ENCODE measurements around the gene GSTA2. TPM values are rescaled to one million over a fixed set of nuclear protein-coding genes. Genes with fewer than 3 reads are reported as not detected.

The GSTA2 gene
- total and polyA plus RNA-seq, 12 donors: 0.32 to 8.4 (median 2.0) TPM

GRCh38 chr6:52741872-52742271, 21.4 kb downstream of the GSTA2 start:
- H3K36me3 ChIP-seq (replicated peaks in 1 of 2): no peaks in the 10 kb centered on the region
- DNase-seq: no peak
- no peak overlapping the region for H3K27ac ChIP-seq
- no peak overlapping the region for H3K4me3 ChIP-seq
- TF ChIP-seq, protein P1, sequence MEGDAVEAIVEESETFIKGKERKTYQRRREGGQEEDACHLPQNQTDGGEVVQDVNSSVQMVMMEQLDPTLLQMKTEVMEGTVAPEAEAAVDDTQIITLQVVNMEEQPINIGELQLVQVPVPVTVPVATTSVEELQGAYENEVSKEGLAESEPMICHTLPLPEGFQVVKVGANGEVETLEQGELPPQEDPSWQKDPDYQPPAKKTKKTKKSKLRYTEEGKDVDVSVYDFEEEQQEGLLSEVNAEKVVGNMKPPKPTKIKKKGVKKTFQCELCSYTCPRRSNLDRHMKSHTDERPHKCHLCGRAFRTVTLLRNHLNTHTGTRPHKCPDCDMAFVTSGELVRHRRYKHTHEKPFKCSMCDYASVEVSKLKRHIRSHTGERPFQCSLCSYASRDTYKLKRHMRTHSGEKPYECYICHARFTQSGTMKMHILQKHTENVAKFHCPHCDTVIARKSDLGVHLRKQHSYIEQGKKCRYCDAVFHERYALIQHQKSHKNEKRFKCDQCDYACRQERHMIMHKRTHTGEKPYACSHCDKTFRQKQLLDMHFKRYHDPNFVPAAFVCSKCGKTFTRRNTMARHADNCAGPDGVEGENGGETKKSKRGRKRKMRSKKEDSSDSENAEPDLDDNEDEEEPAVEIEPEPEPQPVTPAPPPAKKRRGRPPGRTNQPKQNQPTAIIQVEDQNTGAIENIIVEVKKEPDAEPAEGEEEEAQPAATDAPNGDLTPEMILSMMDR (IDR thresholded peaks at IDR 0.05): no peak
- TF ChIP-seq POLR2A (IDR thresholded peaks at IDR 0.05): no peak
- no peaks in the 10 kb centered on the region for H3K27me3 ChIP-seq
- intact Hi-C loops (cut with DNase I): no loop called here
- H3K9me3 ChIP-seq (replicated peaks in 1 of 3): no peaks in the 10 kb centered on the region
- 91 to 98% (median 96%) methylated on average over 1 of the region's 1 CpG for WGBS, 4 donors
- peaks cover 14 to 17% of the 10 kb centered on the region in 2 donors for H3K4me1 ChIP-seq (replicated peaks in 1 of 2)

DNA sequence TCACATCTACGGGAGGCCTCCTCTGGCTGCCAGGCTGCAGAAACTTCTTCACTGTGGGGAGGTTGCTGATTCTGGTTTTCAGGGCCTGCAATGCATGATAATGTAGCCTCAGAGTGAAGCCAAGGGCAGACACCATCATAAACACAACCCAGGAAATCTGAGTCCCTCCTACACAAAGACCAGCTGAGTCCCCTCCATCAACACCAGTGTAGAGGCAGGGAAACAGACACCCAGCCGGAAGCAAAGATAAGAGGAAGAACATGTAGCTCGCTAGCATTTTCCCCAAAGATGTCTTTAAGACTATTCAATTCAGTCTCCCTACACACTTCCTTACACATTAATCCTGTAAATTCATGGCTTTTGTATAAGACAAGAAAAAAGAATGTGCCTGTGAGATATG, 23.6 kb downstream of the GSTA2 start:
- no peak for DNase-seq
- H3K9me3 ChIP-seq (replicated peaks in 1 of 3): no peaks in the 10 kb centered on the region
- WGBS, 4 donors: 87 to 94% (median 90%) methylated on average over 3 of the region's 3 CpGs
- H3K4me1 ChIP-seq (replicated peaks in 1 of 2): no peaks in the 10 kb centered on the region
- no peaks in the 10 kb centered on the region for H3K27me3 ChIP-seq
- no peak overlapping the region for H3K27ac ChIP-seq
- TF ChIP-seq, protein P1 (IDR thresholded peaks at IDR 0.05): no peak
- TF ChIP-seq POLR2A (IDR thresholded peaks at IDR 0.05): no peak
- no peaks in the 10 kb centered on the region for H3K36me3 ChIP-seq (replicated peaks in 1 of 2)
- H3K4me3 ChIP-seq: no peak overlapping the region
- intact Hi-C loops (cut with DNase I): no loop called here

- no peaks in the 10 kb centered on the region for H3K27me3 ChIP-seq
- no peak for DNase-seq
- TF ChIP-seq, protein P1 (IDR thresholded peaks at IDR 0.05): no peak
- no peak for TF ChIP-seq POLR2A (IDR thresholded peaks at IDR 0.05)
Observed at GRCh38 chr6:52739134-52739533, 24.1 kb downstream of the GSTA2 start.

DNA sequence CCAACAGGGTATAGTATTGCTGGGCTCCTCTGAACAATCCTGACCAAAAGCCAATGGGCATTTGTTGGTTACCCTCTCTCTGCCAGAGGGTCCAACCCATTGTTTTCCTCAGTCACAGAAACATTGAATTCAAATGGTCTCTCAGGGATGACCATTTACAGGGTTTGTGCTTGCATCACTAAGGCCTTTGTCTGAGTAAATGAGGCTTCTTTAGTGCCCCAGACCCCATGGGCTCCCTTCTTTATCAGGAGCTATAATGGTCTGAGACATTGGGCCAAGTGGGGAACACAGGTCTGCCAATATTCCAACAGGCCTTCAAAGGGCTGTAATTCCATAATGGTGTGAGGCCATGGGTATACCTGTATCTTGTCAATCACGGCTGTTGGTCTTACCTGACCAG, 27.1 kb downstream of the GSTA2 start:
- DNase-seq: no peak
- Histone ChIP-seq H3K27ac (no peak overlapping the region), H3K9me3 (replicated peaks in 1 of 3) (no peaks in the 10 kb centered on the region), H3K27me3 (no peaks in the 10 kb centered on the region), H3K4me1 (replicated peaks in 1 of 2) (no peaks in the 10 kb centered on the region), H3K4me3 (no peak overlapping the region), H3K36me3 (replicated peaks in 1 of 2) (no peaks in the 10 kb centered on the region)
- TF ChIP-seq, protein P1 (IDR thresholded peaks at IDR 0.05): no peak
- TF ChIP-seq POLR2A (IDR thresholded peaks at IDR 0.05): no peak
- intact Hi-C loops (cut with DNase I): no loop called here
- 85 to 100% (median 90%) methylated on average over 1 of the region's 1 CpG for WGBS, 4 donors

More at GRCh38 chr6:52739134-52739533, 24.1 kb downstream of the GSTA2 start:
- Histone ChIP-seq H3K9me3 (replicated peaks in 1 of 3) (no peaks in the 10 kb centered on the region), H3K4me1 (replicated peaks in 1 of 2) (no peaks in the 10 kb centered on the region), H3K4me3 (no peak overlapping the region), H3K36me3 (replicated peaks in 1 of 2) (no peaks in the 10 kb centered on the region), H3K27ac (no peak overlapping the region)
- 37 to 58% (median 46%) methylated on average over 2 of the region's 2 CpGs for WGBS, 4 donors
- intact Hi-C loops (cut with DNase I): no loop called here

All from adrenal gland (tissue), 12 donors.